Peyer's patch (tissue), 4 donors: Measurements from ENCODE around the gene HYDIN.

Experiments used
- POLR2A ChIP-seq, 2 donors: fragments of 450-650 bp; IDR thresholded peaks; one replicate each; pipeline ENCODE4 v1.5.1; 2017; ENCODE audit warnings: antibody characterized with exemption in 2 of 2, mild to moderate bottlenecking in 2 of 2, moderate library complexity in 2 of 2
- TF ChIP-seq, protein P1 (sequence below), 6 experiments: fragments of 450-650 bp in 4 of 6; fragments of 200-600 bp in 2 of 6; sonication (generic) in 1 of 6; IDR thresholded peaks; one replicate each; pipeline ENCODE4 v1.5.1; 2017 to 2019; ENCODE audit warnings: antibody characterized with exemption in 6 of 6, mild to moderate bottlenecking in 3 of 6, moderate library complexity in 1 of 6

DNA sequence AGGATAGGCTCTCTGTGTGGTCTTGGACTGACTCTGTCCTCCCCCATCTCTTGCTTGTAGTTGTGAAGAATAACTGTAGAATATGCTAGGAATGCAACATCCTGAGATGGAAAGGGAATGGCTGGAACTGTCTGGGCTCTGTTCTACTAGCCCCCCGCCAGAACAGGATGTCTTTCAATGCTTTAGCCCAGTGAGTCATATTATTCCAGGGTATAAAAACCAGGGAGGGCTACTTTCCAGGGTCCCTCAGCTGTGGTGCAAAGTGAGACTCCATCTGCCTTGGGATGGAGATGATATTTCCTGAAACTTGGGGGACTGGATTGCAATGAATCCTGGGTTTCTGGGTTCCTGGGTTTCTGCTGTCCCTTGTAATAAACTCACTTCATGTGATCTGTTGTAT, 32.1 kb downstream of the HYDIN start:
- TF ChIP-seq, protein P1, sequence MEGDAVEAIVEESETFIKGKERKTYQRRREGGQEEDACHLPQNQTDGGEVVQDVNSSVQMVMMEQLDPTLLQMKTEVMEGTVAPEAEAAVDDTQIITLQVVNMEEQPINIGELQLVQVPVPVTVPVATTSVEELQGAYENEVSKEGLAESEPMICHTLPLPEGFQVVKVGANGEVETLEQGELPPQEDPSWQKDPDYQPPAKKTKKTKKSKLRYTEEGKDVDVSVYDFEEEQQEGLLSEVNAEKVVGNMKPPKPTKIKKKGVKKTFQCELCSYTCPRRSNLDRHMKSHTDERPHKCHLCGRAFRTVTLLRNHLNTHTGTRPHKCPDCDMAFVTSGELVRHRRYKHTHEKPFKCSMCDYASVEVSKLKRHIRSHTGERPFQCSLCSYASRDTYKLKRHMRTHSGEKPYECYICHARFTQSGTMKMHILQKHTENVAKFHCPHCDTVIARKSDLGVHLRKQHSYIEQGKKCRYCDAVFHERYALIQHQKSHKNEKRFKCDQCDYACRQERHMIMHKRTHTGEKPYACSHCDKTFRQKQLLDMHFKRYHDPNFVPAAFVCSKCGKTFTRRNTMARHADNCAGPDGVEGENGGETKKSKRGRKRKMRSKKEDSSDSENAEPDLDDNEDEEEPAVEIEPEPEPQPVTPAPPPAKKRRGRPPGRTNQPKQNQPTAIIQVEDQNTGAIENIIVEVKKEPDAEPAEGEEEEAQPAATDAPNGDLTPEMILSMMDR (IDR thresholded peaks at IDR 0.05), result no peak
- no peak for TF ChIP-seq POLR2A (IDR thresholded peaks at IDR 0.05)
